Fibroblast of skin of left biceps (primary cell): ENCODE measurements around the gene COL25A1.

Source experiments
- DNase-seq, 2 experiments: peaks; one replicate each; pipeline ENCODE4 v3.0.0-alpha.2; 2013; ENCODE audit warnings: low read depth in 2 of 2

COL25A1 gene

GRCh38 chr4:108821351-108821930 lies 481.0 kb downstream of the COL25A1 start:
- no peak for DNase-seq

GRCh38 chr4:108820492-108821350 lies 481.7 kb downstream of the COL25A1 start:
- DNase-seq, result peak in 1 of 2 experiments; percentile 52

GRCh38 chr4:108814326-108814725 lies 488.1 kb downstream of the COL25A1 start:
- no peak for DNase-seq

GRCh38 chr4:108813261-108813660 lies 489.2 kb downstream of the COL25A1 start:
- DNase-seq, result no peak

- DNase-seq, result no peak
These were observed 491.0 kb downstream of the COL25A1 start for GRCh38 chr4:108811486-108811885.

- DNase-seq, result no peak
These were observed 492.4 kb downstream of the COL25A1 start for GRCh38 chr4:108810087-108810486.

GRCh38 chr4:108804648-108805273 lies 497.7 kb downstream of the COL25A1 start:
- no peak for DNase-seq

GRCh38 chr4:108799306-108799705 lies 503.2 kb downstream of the COL25A1 start:
- DNase-seq, result no peak

- DNase-seq, result no peak
These were observed 506.3 kb downstream of the COL25A1 start for GRCh38 chr4:108796173-108796572.

GRCh38 chr4:108795733-108796132 lies 506.7 kb downstream of the COL25A1 start:
- DNase-seq, result no peak

GRCh38 chr4:108794136-108794535 lies 508.3 kb downstream of the COL25A1 start:
- no peak for DNase-seq

- no peak for DNase-seq
These were observed 509.0 kb downstream of the COL25A1 start for GRCh38 chr4:108793415-108793814.

- no peak for DNase-seq
These were observed 513.7 kb downstream of the COL25A1 start for GRCh38 chr4:108788731-108789130.

- DNase-seq, result no peak
These were observed 514.7 kb downstream of the COL25A1 start for GRCh38 chr4:108787724-108788123.

- DNase-seq, result no peak
These were observed 515.4 kb downstream of the COL25A1 start for GRCh38 chr4:108787106-108787505.

- DNase-seq, result no peak
These were observed 516.1 kb downstream of the COL25A1 start for GRCh38 chr4:108786351-108786750.

- no peak for DNase-seq
These were observed 518.6 kb downstream of the COL25A1 start for GRCh38 chr4:108783665-108784463.

- no peak for DNase-seq
These were observed 522.5 kb downstream of the COL25A1 start for GRCh38 chr4:108779958-108780357.

GRCh38 chr4:108777388-108777787 lies 525.1 kb downstream of the COL25A1 start:
- no peak for DNase-seq

- DNase-seq, result no peak
These were observed 526.5 kb downstream of the COL25A1 start for GRCh38 chr4:108775921-108776320.

- DNase-seq, result no peak
These were observed 527.5 kb downstream of the COL25A1 start for GRCh38 chr4:108774809-108775530.
